Measurements from ENCODE around the gene USF3. TPM values are rescaled to one million over a fixed set of nuclear protein-coding genes. Genes with fewer than 3 reads are reported as not detected.

Gene USF3
- polyA plus RNA-seq, 1 donor from 2014 or later: 15.4 TPM

GRCh38 chr3:113719294-113719693, 22.9 kb upstream of the USF3 start:
- no peak overlapping the region for H3K4me2 ChIP-seq (ENCODE audit: low read length)
- no peaks in the 10 kb centered on the region for H3F3A ChIP-seq (ENCODE audit: insufficient read depth, low read length, poor library complexity, severe bottlenecking)
- H4K20me1 ChIP-seq (ENCODE audit: insufficient read depth): no peaks in the 10 kb centered on the region
- H3K27ac ChIP-seq (ENCODE audit: low read length): no peak overlapping the region
- H3K9me3 ChIP-seq (ENCODE audit: low read length): no peaks in the 10 kb centered on the region
- H3K36me3 ChIP-seq (ENCODE audit: insufficient read depth, low read length): peaks cover 6% of the 10 kb centered on the region
- no peaks in the 10 kb centered on the region for H3K9me2 ChIP-seq (ENCODE audit: insufficient read depth, low read length)
- no peak for TF ChIP-seq TAF1 (IDR thresholded peaks at IDR 0.05; ENCODE audit: low read depth)
- no peak for TF ChIP-seq EP300 (conservative IDR thresholded peaks at IDR 0.05; ENCODE audit: poor library complexity, severe bottlenecking)
- TF ChIP-seq MXI1 (conservative IDR thresholded peaks at IDR 0.05; ENCODE audit: poor library complexity, severe bottlenecking): no peak
- TF ChIP-seq REST (IDR thresholded peaks at IDR 0.05; ENCODE audit: borderline replicate concordance): no peak
- no peak for TF ChIP-seq POLR2AphosphoS5 (IDR thresholded peaks at IDR 0.05)
- no peak for TF ChIP-seq RAD21 (conservative IDR thresholded peaks at IDR 0.05)
- TF ChIP-seq EZH2 (IDR thresholded peaks at IDR 0.05; ENCODE audit: borderline replicate concordance, insufficient read depth, low read length, poor library complexity, severe bottlenecking): no peak
- TF ChIP-seq CTCF (IDR thresholded peaks at IDR 0.05; ENCODE audit: poor library complexity, severe bottlenecking): no peak
- no peak for TF ChIP-seq SMC3 (conservative IDR thresholded peaks at IDR 0.05; ENCODE audit: poor library complexity)
- no peak overlapping the region for H3K9ac ChIP-seq (ENCODE audit: low read length)
- H3K79me2 ChIP-seq (replicated peaks; ENCODE audit: insufficient read depth, low read length): no peaks in the 10 kb centered on the region
- no peak overlapping the region for H3K4me3 ChIP-seq (ENCODE audit: low read length)
- H2AFZ ChIP-seq (ENCODE audit: low read depth, low read length): no peak overlapping the region
- H3K27me3 ChIP-seq (ENCODE audit: insufficient read depth, low read depth, low read length): no peaks in the 10 kb centered on the region

GRCh38 chr3:113717818-113718217, 21.4 kb upstream of the USF3 start:
- H3K9me2 ChIP-seq (ENCODE audit: insufficient read depth, low read length): no peaks in the 10 kb centered on the region
- H3K27me3 ChIP-seq (ENCODE audit: insufficient read depth, low read depth, low read length): no peaks in the 10 kb centered on the region
- H3K9ac ChIP-seq (ENCODE audit: low read length): no peak overlapping the region
- H3K79me2 ChIP-seq (replicated peaks; ENCODE audit: insufficient read depth, low read length): no peaks in the 10 kb centered on the region
- peaks cover 6% of the 10 kb centered on the region for H3K36me3 ChIP-seq (ENCODE audit: insufficient read depth, low read length)
- H4K20me1 ChIP-seq (ENCODE audit: insufficient read depth): no peaks in the 10 kb centered on the region
- no peaks in the 10 kb centered on the region for H3K9me3 ChIP-seq (ENCODE audit: low read length)
- no peak overlapping the region for H3K27ac ChIP-seq (ENCODE audit: low read length)
- H3K4me3 ChIP-seq (ENCODE audit: low read length): no peak overlapping the region
- no peak overlapping the region for H2AFZ ChIP-seq (ENCODE audit: low read depth, low read length)
- no peak overlapping the region for H3K4me2 ChIP-seq (ENCODE audit: low read length)
- H3F3A ChIP-seq (ENCODE audit: insufficient read depth, low read length, poor library complexity, severe bottlenecking): no peaks in the 10 kb centered on the region
- TF ChIP-seq REST (IDR thresholded peaks at IDR 0.05; ENCODE audit: borderline replicate concordance) (no peak), MXI1 (conservative IDR thresholded peaks at IDR 0.05; ENCODE audit: poor library complexity, severe bottlenecking) (no peak), EP300 (conservative IDR thresholded peaks at IDR 0.05; ENCODE audit: poor library complexity, severe bottlenecking) (no peak), RAD21 (conservative IDR thresholded peaks at IDR 0.05) (no peak), EZH2 (IDR thresholded peaks at IDR 0.05; ENCODE audit: borderline replicate concordance, insufficient read depth, low read length, poor library complexity, severe bottlenecking) (no peak), CTCF (IDR thresholded peaks at IDR 0.05; ENCODE audit: poor library complexity, severe bottlenecking) (no peak), POLR2AphosphoS5 (IDR thresholded peaks at IDR 0.05) (no peak), TAF1 (IDR thresholded peaks at IDR 0.05; ENCODE audit: low read depth) (no peak), SMC3 (conservative IDR thresholded peaks at IDR 0.05; ENCODE audit: poor library complexity) (no peak)

Data from neural cell (in vitro differentiated cells).